ENCODE data around the gene NOL3. TPM values are rescaled to one million over a fixed set of nuclear protein-coding genes. Genes with fewer than 3 reads are reported as not detected.

NOL3 gene
- total and polyA plus RNA-seq, 7 experiments from 2014 or later = 0.89 to 66.0 (median 1.8) TPM; not detected in 2

- H3K27ac Mint-ChIP-seq = peak overlapping the region in 1 of 9 donors; percentile 55
- ChIA-PET CTCF (no interaction called here), POLR2A (interaction anchor here (0.6 kb wide), 1 partner anchor 64 kb away, joined by 6 read pairs; no protein-coding TSS in a partner anchor)
- no peaks in the 10 kb centered on the region for H3K9me3 Mint-ChIP-seq
- Histone ChIP-seq H3K27ac (ENCODE audit: low read depth, low read length) (no peak overlapping the region), H3K9me3 (ENCODE audit: control insufficient read depth in 2 of 3, low read length in 3 of 3) (no peaks in the 10 kb centered on the region), H3K4me1 (ENCODE audit: control insufficient read depth in 2 of 2, insufficient read depth in 2 of 2, low read length in 2 of 2) (peaks cover 16 to 46% of the 10 kb centered on the region in 2 donors), H3K4me3 (ENCODE audit: low read length) (no peak overlapping the region), H3K36me3 (ENCODE audit: control insufficient read depth in 2 of 3, insufficient read depth in 3 of 3, low read length in 3 of 3) (no peaks in the 10 kb centered on the region), H3K27me3 (ENCODE audit: control insufficient read depth in 2 of 2, insufficient read depth in 2 of 2, low read length in 2 of 2) (peaks cover 15 to 46% of the 10 kb centered on the region in 2 donors)
- peaks cover 0 to 66% (median 24%) of the 10 kb centered on the region in 7 donors for H3K4me1 Mint-ChIP-seq
- H3K4me3 Mint-ChIP-seq = peak overlapping the region in 1 of 10 donors; percentile 64
- intact Hi-C loops (cut with micrococcal nuclease) = no loop called here
- H3K36me3 Mint-ChIP-seq = peaks cover 0 to 33% (median 0%) of the 10 kb centered on the region in 5 donors
- no peak for DNase-seq
- peaks cover 23 to 60% (median 51%) of the 10 kb centered on the region in 5 donors for H3K27me3 Mint-ChIP-seq
- no peak for ATAC-seq
These were observed 3.7 kb upstream of the NOL3 start for GRCh38 chr16:67166598-67167168.

DNA sequence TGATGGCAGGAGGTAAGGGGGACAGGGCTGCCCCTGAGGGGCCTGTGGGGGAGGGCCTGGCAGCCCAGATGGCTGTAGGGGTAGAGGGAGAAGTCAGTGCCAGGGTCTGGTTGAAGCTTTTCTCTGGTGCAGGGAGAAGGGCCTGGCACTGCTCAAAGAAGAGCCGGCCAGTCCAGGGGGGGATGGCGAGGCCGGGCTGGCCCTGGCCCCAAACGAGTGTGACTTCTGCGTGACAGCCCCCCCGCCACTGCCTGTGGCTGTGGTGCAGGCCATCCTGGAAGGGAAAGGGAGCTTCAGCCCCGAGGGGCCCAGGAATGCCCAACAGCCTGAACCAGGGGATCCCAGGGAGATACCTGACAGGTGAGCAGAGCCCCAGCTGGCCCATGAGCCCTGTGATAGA lies 2.8 kb upstream of the NOL3 start:
- H3K4me1 Mint-ChIP-seq = peaks cover 0 to 68% (median 25%) of the 10 kb centered on the region in 7 donors
- DNase-seq (no peak), ATAC-seq (no peak)
- Histone ChIP-seq H3K27ac (ENCODE audit: low read depth, low read length) (no peak overlapping the region), H3K36me3 (ENCODE audit: control insufficient read depth in 2 of 3, insufficient read depth in 3 of 3, low read length in 3 of 3) (no peaks in the 10 kb centered on the region), H3K9me3 (ENCODE audit: control insufficient read depth in 2 of 3, low read length in 3 of 3) (no peaks in the 10 kb centered on the region), H3K27me3 (ENCODE audit: control insufficient read depth in 2 of 2, insufficient read depth in 2 of 2, low read length in 2 of 2) (peaks cover 15 to 45% of the 10 kb centered on the region in 2 donors), H3K4me1 (ENCODE audit: control insufficient read depth in 2 of 2, insufficient read depth in 2 of 2, low read length in 2 of 2) (peaks cover 15 to 41% of the 10 kb centered on the region in 2 donors), H3K4me3 (ENCODE audit: low read length) (no peak overlapping the region)
- ChIA-PET POLR2A (interaction anchor here (0.9 to 1.0 kb wide), 2 partner anchors 10 to 137 kb away, joined by 3 read pairs; no protein-coding TSS in a partner anchor), CTCF (no interaction called here)
- peak overlapping the region in 1 of 10 donors; percentile 21 for H3K4me3 Mint-ChIP-seq
- peak overlapping the region in 1 of 9 donors; percentile 13 for H3K27ac Mint-ChIP-seq
- intact Hi-C loops (cut with micrococcal nuclease) = no loop called here
- peaks cover 0 to 29% (median 0%) of the 10 kb centered on the region in 5 donors for H3K36me3 Mint-ChIP-seq
- H3K27me3 Mint-ChIP-seq = peaks cover 23 to 56% (median 54%) of the 10 kb centered on the region in 5 donors
- H3K9me3 Mint-ChIP-seq = no peaks in the 10 kb centered on the region

- Histone ChIP-seq H3K36me3 (ENCODE audit: control insufficient read depth in 2 of 3, insufficient read depth in 3 of 3, low read length in 3 of 3) (no peaks in the 10 kb centered on the region), H3K9me3 (ENCODE audit: control insufficient read depth in 2 of 3, low read length in 3 of 3) (no peaks in the 10 kb centered on the region), H3K27ac (ENCODE audit: low read depth, low read length) (no peak overlapping the region), H3K27me3 (ENCODE audit: control insufficient read depth in 2 of 2, insufficient read depth in 2 of 2, low read length in 2 of 2) (peaks cover 15 to 41% of the 10 kb centered on the region in 2 donors), H3K4me3 (ENCODE audit: low read length) (no peak overlapping the region), H3K4me1 (ENCODE audit: control insufficient read depth in 2 of 2, insufficient read depth in 2 of 2, low read length in 2 of 2) (peaks cover 16 to 35% of the 10 kb centered on the region in 2 donors)
- POLR2A ChIA-PET = interaction anchor here (1.1 to 1.6 kb wide), 2 partner anchors 9 to 149 kb away, joined by 4 to 5 read pairs; partner anchors contain the start of genes FBXL8 and TRADD
- Mint-ChIP-seq H3K27me3 (peaks cover 22 to 68% (median 64%) of the 10 kb centered on the region in 5 donors), H3K4me3 (peak overlapping the region in 2 of 10 donors; percentile 64 to 89), H3K4me1 (peaks cover 10 to 79% (median 34%) of the 10 kb centered on the region in 7 donors), H3K36me3 (peaks cover 0 to 38% (median 0%) of the 10 kb centered on the region in 5 donors), H3K27ac (no peak overlapping the region), H3K9me3 (no peaks in the 10 kb centered on the region)
- no peak for ATAC-seq
- no peak for DNase-seq
- CTCF ChIA-PET = interaction anchor here (0.7 to 1.1 kb wide), 3 partner anchors 14 to 213 kb away, joined by 3 to 5 read pairs (median 4); no protein-coding TSS in a partner anchor
- intact Hi-C loops (cut with micrococcal nuclease) = no loop called here
These were observed 1.3 kb upstream of the NOL3 start for GRCh38 chr16:67169011-67169451.

DNA sequence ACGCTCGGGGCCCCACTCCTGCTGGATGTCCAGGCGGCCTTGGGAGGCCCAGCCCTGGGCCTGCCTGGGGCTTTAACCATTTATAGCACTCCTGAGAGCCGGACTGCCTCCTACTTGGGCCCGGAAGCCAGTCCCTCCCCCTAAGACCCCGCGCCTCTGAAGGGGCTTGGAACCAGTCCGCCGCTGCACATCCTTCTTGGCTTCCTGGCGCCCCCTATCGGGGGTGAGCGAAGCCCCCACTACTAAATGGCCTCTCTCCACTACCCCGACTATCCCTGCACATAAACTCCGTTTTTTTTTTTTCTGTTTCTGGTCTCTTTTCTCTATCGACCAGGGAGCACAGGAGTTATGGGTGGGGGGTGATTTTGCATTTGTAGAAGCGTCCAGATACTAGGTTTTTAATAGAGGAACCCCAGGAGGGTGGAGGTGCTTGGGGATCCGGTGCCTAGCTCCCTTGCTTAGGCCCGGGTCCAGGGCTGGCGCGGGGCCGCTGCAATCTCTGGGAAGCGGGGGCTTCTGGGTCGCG lies 633 bp upstream of the NOL3 start:
- Mint-ChIP-seq H3K36me3 (peaks cover 0 to 38% (median 0%) of the 10 kb centered on the region in 5 donors), H3K4me3 (peak overlapping the region; percentile 33 to 89 (median 60)), H3K27me3 (peaks cover 19 to 69% (median 64%) of the 10 kb centered on the region in 5 donors), H3K4me1 (peaks cover 10 to 77% (median 33%) of the 10 kb centered on the region in 7 donors), H3K27ac (peak overlapping the region in 1 of 9 donors; percentile 94), H3K9me3 (no peaks in the 10 kb centered on the region)
- Histone ChIP-seq H3K4me3 (ENCODE audit: low read length) (no peak overlapping the region), H3K27me3 (ENCODE audit: control insufficient read depth in 2 of 2, insufficient read depth in 2 of 2, low read length in 2 of 2) (peaks cover 15 to 39% of the 10 kb centered on the region in 2 donors), H3K9me3 (ENCODE audit: control insufficient read depth in 2 of 3, low read length in 3 of 3) (no peaks in the 10 kb centered on the region), H3K4me1 (ENCODE audit: control insufficient read depth in 2 of 2, insufficient read depth in 2 of 2, low read length in 2 of 2) (peaks cover 21 to 34% of the 10 kb centered on the region in 2 donors), H3K27ac (ENCODE audit: low read depth, low read length) (no peak overlapping the region), H3K36me3 (ENCODE audit: control insufficient read depth in 2 of 3, insufficient read depth in 3 of 3, low read length in 3 of 3) (no peaks in the 10 kb centered on the region)
- ChIA-PET CTCF (interaction anchor here (0.7 to 1.3 kb wide), 4 partner anchors 10 to 213 kb away, joined by 3 to 5 read pairs (median 4); partner anchors contain the start of genes FBXL8 and TRADD), POLR2A (interaction anchor here (1.0 to 1.6 kb wide), 2 partner anchors 75 to 150 kb away, joined by 3 to 5 read pairs; no protein-coding TSS in a partner anchor)
- no peak for ATAC-seq
- intact Hi-C loops (cut with micrococcal nuclease) = loop anchor here in 1 of 2 donors (1.0 kb wide), 1 partner anchor 8 kb away; no protein-coding TSS in a partner anchor
- DNase-seq = peak in 1 of 9 donors; percentile 62

DNA sequence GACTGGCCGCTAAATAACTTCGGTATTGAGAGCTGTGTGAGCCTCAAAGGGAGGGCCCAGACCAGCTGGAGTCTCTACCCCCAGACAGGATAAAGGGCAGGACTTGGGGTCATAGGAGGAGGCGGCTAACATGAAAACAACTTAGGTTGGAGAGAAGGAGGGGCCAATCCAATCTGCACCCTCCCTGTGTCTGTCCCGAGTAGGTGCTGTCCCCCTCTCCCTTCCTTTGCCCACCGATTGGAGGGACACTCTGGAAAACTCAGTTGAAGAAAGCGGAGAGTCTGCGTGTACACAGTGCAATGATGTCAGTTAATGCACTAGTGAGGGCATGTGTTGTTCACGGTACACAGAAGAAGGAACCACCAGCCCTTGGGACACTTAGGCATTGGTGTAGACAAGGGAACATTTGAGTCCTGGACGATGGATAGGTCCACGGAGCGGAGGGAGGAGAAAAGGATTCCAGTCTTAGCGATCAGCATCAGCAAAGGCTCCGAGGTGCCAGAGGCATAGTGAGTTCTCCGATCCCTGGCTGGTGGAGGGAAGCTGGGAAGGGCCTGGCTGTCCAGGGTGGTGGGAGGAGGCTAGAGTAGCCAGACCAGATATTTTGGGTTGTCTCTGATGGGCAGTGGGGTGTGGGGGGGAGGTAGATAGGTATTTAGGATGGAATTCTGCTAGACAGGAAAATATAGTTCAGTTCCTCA lies 761 bp downstream of the NOL3 start:
- peaks cover 7 to 35% of the 10 kb centered on the region in 2 donors for H3K27me3 ChIP-seq (ENCODE audit: control insufficient read depth in 2 of 2, insufficient read depth in 2 of 2, low read length in 2 of 2)
- peaks cover 0 to 39% (median 0%) of the 10 kb centered on the region in 5 donors for H3K36me3 Mint-ChIP-seq
- H3K4me1 ChIP-seq (ENCODE audit: control insufficient read depth in 2 of 2, insufficient read depth in 2 of 2, low read length in 2 of 2) = peaks cover 24 to 25% of the 10 kb centered on the region in 2 donors
- H3K9me3 ChIP-seq (ENCODE audit: control insufficient read depth in 2 of 3, low read length in 3 of 3) = no peaks in the 10 kb centered on the region
- intact Hi-C loops (cut with micrococcal nuclease) = loop anchor here in 1 of 2 donors (1.0 kb wide), 1 partner anchor 10 kb away; no protein-coding TSS in a partner anchor
- peak overlapping the region in 7 of 10 donors; percentile 15 to 80 (median 41) for H3K4me3 Mint-ChIP-seq
- H3K9me3 Mint-ChIP-seq = peaks cover 0 to 1% (median 0%) of the 10 kb centered on the region in 11 donors
- H3K4me1 Mint-ChIP-seq = peaks cover 10 to 81% (median 30%) of the 10 kb centered on the region in 7 donors
- H3K4me3 ChIP-seq (ENCODE audit: low read length) = no peak overlapping the region
- ATAC-seq (no peak), DNase-seq (no peak)
- H3K27ac Mint-ChIP-seq = peak overlapping the region in 2 of 9 donors; percentile 35 to 90
- POLR2A ChIA-PET = interaction anchor here (0.6 to 2.4 kb wide), 3 partner anchors 9 to 234 kb away, joined by 3 to 7 read pairs (median 3); no protein-coding TSS in a partner anchor
- no peaks in the 10 kb centered on the region for H3K36me3 ChIP-seq (ENCODE audit: control insufficient read depth in 2 of 3, insufficient read depth in 3 of 3, low read length in 3 of 3)
- no peak overlapping the region for H3K27ac ChIP-seq (ENCODE audit: low read depth, low read length)
- H3K27me3 Mint-ChIP-seq = peaks cover 11 to 67% (median 62%) of the 10 kb centered on the region in 5 donors
- CTCF ChIA-PET = interaction anchor here (1.3 kb wide), 1 partner anchor 12 kb away, joined by 4 read pairs; the partner anchor contains the start of genes FBXL8 and TRADD

DNA sequence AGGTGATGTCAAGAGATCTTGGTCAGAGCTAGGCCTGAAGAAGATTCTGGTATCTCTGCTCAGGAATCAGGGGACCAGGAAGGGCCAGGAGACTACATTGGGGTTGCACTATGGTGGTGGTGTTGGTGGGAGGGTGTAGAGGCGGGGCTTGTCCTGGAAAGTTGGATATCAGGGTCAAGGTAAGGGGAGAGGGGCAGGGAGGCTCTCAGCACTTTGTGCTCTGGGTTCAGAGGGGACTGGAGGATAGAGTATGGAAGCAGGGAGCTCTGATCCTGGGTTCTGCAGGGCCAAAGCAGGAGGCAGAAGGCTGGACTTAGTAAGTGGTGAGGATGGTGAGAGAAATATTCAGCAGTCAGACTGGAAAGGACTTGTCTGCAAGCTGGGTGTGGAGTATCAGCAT lies 3.0 kb downstream of the NOL3 start:
- H3K27ac Mint-ChIP-seq = peak overlapping the region in 3 of 9 donors; percentile 15 to 89 (median 72)
- POLR2A ChIA-PET = interaction anchor here (1.0 to 2.0 kb wide), 3 partner anchors 12 to 14 kb away, joined by 4 to 5 read pairs (median 4); no protein-coding TSS in a partner anchor
- DNase-seq = no peak
- no peaks in the 10 kb centered on the region for H3K36me3 ChIP-seq (ENCODE audit: control insufficient read depth in 2 of 3, insufficient read depth in 3 of 3, low read length in 3 of 3)
- peaks cover 7 to 28% of the 10 kb centered on the region in 2 donors for H3K27me3 ChIP-seq (ENCODE audit: control insufficient read depth in 2 of 2, insufficient read depth in 2 of 2, low read length in 2 of 2)
- H3K9me3 ChIP-seq (ENCODE audit: control insufficient read depth in 2 of 3, low read length in 3 of 3) = no peaks in the 10 kb centered on the region
- H3K4me1 Mint-ChIP-seq = peaks cover 10 to 73% (median 30%) of the 10 kb centered on the region in 7 donors
- H3K4me3 ChIP-seq (ENCODE audit: low read length) = peak overlapping the region; percentile 61
- peaks cover 24 to 29% of the 10 kb centered on the region in 2 donors for H3K4me1 ChIP-seq (ENCODE audit: control insufficient read depth in 2 of 2, insufficient read depth in 2 of 2, low read length in 2 of 2)
- H3K36me3 Mint-ChIP-seq = peaks cover 0 to 34% (median 0%) of the 10 kb centered on the region in 5 donors
- intact Hi-C loops (cut with micrococcal nuclease) = no loop called here
- peaks cover 0 to 1% (median 0%) of the 10 kb centered on the region in 11 donors for H3K9me3 Mint-ChIP-seq
- peaks cover 0 to 61% (median 56%) of the 10 kb centered on the region in 5 donors for H3K27me3 Mint-ChIP-seq
- H3K4me3 Mint-ChIP-seq = peak overlapping the region; percentile 70 to 94 (median 86)
- no peak for ATAC-seq
- CTCF ChIA-PET = interaction anchor here (0.6 to 1.4 kb wide), 3 partner anchors 11 to 142 kb away, joined by 3 to 5 read pairs (median 5); no protein-coding TSS in a partner anchor
- H3K27ac ChIP-seq (ENCODE audit: low read depth, low read length) = no peak overlapping the region
